Occipital lobe (tissue), 2 donors: ENCODE measurements around the gene RTP2. TPM values are rescaled to one million over a fixed set of nuclear protein-coding genes. Genes with fewer than 3 reads are reported as not detected.

ENCODE experiments used
- DNase-seq: peaks from one replicate; lab custom pipeline; 2025; lab: John Stamatoyannopoulos, UW
- total RNA-seq: library from RNA; depleted of rRNA; stranded (reverse); fragments of >200 nt; gene quantifications from one replicate; pipeline ENCODE4 v1.2.3, GENCODE V29; 2014

The RTP2 gene
- total RNA-seq, 1 donor from 2014 or later: not detected

DNA sequence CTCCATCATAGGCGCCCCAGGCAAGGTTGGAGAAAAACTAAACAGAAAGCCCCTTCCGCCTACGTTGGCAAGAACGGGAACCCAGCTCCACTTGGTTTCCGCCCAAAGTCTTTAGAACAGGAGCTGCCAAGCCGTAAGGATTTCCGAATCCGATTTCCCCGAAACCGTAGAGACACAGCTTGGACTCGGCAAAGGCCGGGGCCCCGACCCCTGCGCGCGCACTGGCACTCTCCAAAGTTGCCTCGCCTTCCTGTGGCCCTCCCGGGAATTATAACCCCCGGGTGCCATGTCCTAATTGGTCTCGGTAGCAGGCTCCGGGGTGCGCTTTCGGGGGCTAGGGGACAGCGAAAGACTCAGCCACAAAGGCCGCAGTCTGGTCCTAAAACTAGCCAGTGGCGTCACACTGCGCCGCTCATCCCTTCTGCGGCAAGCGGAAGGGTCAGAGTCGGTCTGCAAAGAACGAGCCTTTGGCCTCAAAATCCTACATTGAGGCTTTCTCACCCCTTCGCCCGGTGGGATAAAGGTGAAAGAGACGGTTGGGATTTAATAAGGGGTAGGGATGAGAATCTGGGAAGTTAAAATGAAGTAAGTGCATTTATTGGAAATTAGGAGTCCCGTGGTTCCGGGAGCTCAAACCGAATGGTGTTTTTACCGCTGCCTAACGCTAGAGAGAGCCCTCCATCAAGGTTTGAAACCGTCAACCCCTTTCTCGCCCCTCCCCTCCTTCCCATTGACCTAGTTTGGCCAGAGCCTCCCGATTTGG lies 36.2 kb upstream of the RTP2 start:
- peak; percentile 81 for DNase-seq

DNA sequence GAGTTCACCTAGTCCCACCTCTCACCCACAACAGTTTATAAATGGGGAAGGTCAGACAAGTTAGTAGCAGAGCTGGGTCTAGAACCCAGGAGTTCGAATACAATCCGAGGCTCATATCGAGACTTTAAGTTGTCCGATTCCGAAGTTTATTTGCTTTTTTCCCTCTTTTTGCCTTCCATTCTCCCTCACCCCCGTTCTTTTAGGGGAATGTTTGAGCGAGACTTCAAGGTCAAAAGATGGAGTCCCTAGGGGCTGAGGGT lies 35.6 kb upstream of the RTP2 start:
- no peak for DNase-seq

DNA sequence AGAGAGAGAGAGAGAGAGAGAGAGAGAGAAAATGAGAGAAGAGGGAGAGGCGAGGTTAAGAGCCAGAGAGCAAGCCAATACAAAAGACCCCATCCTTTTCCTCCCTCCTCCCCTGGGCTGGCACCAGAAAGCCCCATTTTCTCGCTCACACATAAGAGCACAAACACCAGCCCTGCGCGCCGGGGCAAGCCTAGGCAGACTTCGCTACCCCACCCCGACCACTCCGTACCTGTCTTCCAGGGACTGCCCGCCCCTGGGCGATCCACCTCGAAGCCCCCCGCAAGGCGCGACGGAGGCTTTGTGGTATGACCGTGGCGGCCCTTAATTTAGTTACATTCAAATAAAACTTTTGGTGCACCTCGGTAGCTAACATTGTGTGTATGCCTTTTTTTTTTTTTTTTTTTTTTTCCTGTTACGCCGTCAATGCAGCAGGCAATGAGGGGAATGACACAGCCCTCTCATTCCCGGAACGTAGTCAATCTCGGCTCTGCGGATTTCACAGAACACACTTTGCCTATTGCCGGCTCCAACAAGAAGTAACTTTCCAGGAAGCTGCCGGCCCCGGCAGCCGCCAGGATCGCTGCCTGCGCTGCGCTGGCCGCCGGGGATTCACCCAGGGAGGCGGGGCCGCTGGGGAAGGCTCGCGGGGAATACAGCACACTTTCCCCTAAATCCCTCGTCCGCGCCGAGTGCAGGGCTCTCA lies 35.2 kb upstream of the RTP2 start:
- DNase-seq: peak; percentile 30

DNA sequence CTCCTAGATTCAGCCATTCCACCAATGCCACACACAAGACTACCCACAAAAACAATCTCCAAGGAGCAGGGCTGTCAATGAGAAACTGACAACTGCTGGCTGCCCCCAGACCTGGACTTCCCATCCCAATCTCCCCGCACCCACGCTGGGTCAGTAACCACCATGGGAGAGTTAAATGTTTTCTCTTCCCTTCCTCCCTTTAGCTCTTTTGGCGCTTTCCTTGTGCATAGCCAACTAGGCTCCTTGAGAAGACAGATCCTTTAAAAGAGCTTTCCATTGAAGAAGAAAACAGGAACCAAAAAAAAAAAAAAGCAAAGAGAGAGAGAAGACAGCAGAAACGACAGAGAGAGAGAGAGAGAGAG lies 34.6 kb upstream of the RTP2 start:
- DNase-seq: no peak

DNA sequence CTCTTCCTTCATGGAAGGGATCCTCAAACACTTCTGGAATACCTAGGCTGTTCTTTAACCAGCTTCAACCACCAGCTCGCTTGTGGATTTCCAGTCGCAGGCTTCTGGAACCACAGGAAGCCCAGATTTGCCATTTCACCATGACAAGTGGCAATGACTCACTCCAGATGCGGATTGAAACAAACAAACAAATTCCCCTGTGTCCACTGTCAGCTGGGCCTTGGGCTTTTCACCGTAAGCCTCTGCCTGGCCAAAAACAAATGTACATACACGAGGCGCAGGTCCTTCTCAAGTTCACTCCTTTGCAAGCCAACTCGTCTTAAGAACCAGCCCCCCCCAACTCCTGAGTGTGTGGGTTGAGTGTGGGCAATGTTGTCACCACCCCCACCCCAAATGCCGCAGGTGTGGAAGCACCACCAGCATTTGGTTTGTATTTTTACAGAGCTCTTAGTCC lies 34.1 kb upstream of the RTP2 start:
- DNase-seq: peak; percentile 16

DNA sequence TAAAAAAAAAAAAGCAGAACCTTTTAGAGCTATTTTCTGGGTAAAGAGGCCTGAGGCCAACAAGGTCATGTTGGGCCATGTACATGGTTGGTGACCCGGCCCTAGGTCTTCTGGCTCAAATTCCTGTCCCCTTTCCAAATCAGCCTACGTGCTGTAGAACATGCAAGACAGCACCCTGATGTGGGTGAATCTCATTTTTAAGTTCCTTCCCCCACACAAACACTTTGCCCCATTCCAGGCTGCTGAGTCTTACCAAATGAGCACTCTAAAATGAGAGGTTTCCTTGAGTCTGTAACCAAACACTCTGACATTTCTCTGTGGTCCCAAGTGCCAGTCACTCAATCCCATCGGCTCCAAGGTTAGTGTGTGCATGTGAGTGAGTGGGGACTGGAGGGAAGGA lies 33.5 kb upstream of the RTP2 start:
- DNase-seq: no peak

DNA sequence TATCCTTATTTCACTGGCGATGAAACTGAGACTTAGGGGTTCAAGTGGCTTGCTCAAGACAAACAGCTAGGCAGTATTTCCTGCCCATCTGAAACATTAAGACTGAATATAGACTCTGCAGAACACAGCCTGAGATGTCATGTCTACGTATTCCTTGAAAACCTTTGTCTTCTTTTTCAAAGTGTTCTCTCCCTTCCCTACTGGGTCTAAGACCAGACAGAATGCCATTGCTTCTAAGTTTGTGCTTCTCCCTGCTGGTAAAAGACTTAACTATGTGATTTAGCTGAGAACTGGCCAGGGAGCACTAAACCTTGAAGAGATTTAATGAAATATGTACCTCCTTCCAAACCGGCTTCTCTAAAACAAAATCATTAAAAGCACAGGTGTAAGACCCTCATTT lies 33.0 kb upstream of the RTP2 start:
- DNase-seq: no peak

DNA sequence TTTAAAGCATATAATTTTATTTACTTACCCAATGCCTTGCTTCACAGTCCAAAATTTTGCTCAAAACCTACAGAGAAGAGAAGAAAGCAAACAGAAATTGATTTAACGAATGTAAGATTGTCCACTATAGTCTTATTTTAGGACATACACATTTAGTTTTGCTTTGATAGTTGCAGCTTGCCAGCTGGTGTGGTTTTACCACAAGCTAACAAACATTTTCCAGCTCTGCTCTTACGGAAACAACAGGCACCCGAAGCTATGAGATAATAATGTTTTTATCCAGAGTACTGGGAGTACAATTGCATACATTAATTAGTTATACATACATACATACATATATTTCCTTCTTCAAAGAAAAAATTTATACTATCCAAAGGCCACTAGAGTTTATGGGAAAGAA lies 32.5 kb upstream of the RTP2 start:
- no peak for DNase-seq

DNA sequence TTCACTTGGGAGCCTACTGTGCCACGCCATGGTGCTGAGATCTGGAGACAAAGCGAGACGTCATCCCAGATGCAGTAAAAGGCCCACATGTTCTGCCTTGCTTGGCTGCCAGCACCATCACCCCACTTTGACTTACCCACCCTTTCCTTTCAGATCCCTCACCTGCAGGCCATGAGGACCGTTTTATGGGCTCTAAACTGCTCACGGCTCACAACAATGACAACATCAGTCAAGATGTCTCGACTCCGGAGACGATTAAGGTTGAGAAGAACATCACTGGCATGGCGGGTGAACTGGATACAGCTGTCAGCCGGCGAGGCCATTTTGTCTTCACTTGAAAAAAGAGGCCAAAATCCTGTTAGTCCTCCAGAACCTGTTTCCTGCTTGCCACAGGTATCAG lies 31.0 kb upstream of the RTP2 start:
- DNase-seq: no peak

DNA sequence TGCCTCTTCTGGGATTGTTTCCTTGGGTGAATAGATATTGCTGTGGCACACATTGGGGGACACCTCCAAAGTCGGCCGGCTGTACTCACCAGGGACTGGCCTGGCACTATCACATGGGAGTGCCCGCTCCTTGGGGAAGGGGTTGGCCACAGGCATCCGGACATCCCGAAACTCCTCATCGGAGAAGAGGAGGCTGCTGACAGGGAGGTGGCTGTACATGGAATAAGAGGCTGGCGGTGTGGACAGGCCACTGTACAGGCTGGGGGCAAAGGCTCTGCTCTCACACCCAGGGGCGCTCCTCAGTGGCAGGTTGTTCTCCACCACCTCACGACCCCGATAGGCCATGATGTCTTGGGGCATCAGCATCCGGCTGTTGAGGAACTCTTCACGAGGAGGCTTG lies 27.2 kb upstream of the RTP2 start:
- DNase-seq: no peak

DNA sequence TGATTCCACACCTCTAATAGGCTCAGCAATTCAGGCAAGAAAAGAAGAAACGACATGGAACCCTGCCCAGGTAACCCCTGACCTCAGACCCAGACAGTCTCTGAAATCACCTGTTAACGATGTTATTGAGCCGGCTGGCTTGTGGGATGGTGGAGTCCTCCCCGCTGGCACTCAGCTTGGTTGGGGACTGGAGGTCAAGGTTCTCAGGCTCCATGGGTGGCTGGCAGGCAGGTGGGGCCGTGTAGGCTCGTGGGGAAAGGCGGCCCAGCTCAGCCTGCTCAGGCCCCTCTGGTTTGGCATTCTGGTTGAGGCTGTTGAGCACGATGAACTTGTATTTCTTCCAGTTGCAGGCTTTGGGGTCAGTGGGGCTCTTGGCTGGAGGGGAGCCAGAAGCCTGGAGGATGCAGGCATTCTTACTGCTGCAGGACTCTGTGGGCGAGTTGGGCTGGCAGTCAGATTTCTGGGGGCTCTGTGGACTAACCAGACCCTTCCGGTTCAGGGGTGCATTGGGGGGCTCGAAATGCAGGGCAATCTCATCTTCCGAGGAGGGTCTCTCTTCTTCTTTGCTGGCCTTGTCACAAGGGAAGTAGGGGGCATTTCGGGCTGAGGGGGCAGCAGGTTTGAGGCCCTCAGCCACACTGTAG lies 26.7 kb upstream of the RTP2 start:
- DNase-seq: no peak

DNA sequence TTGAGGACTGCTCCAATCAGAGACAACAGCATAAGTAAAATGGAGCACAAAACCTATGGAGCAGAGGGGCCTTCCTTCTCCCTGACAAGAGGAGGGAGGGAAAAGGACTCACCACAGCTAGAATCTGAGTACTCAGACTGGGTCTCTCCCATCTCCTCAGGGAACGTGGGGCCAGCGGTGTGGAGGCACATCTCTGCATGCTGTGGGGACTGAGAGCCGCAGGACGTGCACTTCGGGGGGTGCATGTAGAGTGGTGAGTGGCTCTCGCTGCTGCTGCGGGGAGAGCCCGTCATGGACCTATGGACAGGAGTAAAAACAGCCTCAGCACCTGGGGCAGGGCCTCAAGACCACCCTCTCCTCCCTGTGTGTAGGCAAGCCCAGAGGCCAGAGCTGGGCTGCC lies 25.9 kb upstream of the RTP2 start:
- no peak for DNase-seq

DNA sequence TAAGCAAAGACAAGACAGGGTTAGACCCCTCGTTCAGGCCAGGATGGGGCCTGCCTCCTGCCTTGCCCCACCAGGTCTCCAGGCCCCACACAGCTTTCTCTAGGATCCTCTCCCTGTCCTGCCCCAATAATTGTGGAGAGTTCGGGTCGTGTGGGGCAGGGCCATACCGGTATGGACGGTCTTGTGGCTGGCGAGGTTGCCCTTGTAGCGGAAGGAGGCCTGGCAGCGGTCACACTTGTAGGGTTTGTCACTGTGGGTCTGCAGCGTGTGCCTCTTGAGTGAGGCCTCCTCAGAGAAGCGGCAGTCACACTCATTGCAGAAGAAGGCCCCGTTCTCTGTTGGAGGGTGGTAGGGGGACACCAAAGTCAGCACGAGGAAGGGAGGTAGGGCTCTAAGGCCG lies 24.2 kb upstream of the RTP2 start:
- no peak for DNase-seq

DNA sequence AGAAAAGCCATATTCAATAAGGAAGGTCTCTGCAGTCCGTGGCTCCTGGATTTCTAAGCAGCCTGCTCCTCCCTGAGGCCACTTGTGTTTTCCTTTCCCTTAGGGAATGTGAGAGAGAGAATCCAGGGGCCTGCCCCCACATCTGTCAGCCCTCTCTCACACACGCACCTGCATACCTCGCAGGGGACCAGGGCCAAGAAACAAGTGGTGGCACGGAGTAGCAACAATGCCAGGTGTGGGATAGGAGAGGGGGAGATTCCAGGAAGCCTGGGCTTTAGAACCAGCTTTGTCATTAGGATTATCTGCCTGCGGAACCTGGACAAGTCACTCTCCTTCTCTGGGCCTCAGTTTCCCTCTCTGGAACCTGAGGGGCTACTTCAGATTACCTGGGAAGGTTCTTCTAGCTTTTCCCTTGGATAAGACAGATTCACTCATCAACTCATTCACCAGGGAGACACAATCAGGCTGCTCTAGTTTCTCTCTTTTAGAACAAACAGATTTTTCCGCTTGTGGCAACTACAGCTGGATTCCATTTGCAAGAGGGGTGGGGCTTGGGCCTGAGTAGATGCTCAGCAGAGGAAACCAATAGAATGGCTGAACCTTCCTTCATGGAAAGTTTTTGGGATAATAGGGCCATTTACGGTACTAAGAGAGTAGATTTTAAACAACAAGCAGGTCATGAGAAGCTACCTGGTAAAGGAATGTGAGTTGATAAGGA lies 23.5 kb upstream of the RTP2 start:
- no peak for DNase-seq

DNA sequence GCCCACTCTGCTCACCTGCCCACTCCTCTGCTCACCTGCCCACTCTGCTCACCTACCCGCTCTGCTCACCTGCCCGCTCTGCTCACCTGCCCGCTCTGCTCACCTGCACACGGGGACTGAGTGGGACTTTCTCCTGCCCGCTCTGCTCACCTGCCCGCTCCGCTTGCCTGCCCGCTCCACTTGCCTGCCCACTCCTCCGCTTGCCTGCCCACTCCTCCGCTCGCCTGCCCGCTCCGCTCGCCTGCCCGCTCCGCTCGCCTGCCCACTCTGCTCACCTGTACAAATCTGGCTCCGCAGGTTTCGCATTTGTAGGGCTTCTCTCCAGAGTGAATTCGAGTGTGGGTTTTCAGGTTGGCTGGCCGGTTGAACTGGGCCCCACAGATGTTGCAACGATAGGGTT lies 22.9 kb upstream of the RTP2 start:
- no peak for DNase-seq

DNA sequence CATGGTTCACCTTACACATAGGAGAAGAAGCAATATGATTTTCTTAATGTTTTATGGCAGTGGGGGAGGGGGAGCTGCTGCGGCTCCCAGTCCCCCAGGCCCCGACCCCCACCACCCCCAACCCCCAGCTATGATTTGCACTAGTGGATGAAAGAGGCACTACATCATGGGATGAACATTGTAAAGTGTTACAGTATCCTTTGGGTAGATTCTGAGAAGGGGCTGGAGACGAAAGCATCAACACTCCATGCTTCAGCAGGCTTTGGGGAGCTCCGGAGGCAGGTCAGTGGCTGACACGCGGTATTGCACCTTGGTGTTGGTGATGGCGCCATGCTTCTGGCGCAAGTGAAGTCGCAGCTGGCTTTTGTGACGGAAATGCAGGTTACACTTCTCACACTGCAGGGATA lies 19.9 kb upstream of the RTP2 start:
- DNase-seq: no peak

DNA sequence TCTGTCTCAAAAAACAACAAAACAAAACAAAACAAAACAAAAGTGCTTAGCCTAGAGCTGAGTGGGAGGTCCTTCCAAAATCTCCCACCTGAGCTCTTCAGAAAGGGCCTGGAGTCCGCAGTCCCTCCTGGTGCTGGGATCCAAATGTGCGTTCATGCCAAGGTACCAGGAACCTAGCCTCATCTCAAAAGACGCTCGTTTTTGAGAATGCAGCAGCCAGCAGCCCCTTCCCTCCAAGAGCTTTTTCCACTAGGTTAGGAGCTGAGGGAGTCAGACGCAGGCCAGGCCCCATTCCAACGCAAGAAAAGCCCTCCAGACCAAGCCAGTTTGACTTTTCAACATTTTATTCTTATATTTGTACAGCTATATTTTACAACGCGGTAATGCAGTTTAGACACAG lies 18.7 kb upstream of the RTP2 start:
- DNase-seq: no peak

DNA sequence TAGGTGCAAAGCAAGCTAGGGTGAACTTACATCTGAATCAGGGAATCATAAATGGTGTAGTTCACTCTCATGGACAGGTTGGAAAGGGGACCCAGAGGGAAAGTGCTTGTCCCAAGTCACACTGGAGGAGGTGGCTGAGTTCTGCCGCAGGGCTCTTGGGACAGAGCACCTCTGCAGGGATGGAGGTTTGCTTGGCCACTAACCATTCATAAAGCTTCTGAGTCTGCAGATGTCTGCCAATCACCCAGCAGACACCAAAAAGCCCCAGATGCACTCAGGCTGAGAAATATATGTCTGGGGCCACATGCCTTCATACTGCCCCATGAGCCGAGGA lies 17.9 kb upstream of the RTP2 start:
- DNase-seq: no peak

DNA sequence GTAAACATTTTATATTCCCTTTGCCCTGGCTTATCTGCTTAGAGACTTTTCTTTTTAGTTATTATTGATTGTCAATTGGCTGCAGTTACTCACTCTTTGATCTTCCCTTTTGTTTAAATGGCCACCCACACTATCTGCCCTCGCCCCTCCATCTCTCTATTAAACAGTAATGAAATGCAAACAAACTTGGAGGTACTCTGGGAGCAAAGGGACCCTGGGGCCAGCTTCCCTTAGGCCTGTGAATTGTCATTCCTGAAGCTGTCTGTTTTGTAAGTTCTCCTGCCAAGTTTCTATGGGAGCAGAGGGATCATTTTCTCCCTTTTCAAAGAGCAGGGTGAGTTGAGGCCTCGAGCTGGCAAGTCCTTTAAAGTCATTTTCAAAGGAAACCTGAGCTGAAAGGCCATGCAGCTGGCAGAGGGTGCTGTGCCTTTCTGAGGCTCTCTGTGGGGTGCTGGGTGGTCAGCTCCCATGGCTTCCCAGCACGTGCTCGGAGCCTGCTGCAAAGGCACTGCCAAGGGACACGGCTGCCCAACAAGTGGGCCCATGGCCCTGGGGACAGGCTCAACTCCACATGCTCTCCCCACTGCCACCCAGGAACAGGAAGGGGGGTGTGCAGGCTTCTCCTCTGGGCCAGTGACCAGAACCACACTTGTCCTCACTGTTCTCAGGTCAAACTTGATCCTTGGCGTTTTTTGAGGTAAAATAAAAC lies 17.4 kb upstream of the RTP2 start:
- DNase-seq: peak; percentile 15

DNA sequence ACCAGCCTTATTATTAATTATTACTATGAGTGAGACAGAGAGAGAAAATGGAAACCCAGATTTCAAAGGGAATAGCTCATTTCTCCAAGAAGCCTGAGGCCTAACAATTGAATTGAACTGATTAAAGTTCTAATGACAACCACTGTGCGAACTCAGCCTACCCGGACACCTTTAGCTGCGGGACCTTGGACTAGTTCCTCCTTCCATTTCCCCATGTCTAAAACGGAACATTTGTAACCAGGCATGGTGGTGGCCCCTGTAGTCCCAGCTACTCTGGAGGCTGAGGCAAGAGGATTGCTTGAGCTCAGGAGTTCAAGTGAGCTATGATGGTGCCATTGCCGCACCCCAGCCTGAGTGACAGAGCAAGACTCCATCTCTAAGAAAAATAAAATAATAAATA lies 16.4 kb upstream of the RTP2 start:
- DNase-seq: no peak

DNA sequence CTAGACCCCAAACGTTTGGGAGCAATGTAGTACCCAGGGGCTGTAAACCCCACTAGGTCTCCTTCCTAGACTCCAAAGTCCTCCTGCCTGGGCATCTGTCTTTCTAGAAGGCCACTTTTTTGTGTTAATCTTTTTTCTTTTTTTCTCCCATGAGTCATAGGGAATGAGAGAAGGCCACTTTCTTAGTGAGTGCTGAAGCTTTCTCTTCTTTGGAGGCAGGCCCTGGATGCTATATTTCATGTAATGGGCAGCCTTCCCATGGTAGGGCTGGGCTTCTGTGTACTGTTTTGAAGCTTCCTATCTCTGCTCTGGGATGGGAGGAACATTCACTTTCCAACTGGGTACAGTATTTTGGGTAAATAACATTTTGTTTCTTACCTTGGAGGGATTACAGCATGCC lies 15.2 kb upstream of the RTP2 start:
- no peak for DNase-seq

DNA sequence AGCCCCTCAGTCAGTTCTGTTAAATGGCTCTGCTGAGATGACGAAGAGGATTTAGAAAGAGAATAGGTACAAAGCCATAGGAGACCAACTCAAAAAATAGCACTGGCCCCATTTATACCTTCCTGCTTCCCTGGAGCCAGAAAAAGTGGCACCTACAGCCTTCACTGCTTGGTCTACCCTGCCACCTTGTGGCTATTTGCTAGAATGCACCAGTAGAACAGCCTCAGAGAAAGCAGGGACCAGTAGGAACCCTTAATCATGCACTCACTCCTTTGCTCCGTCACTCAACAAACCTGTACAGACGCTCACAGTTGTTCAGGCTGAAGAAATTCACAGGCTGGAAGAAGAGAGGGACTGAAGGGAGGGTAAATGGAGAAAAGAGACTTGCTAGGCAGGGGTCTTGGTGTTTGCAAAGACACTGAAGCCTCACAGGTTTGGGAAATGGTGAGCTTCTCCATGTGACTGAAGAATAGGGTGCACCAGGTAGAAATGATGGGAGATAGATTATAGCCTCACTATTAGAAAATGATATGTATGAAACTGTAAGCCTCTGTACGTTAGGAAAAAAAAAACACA lies 12.1 kb upstream of the RTP2 start:
- DNase-seq: peak; percentile 59
